HG02884 (cell line): ENCODE results near the gene APOM.
A peak's percentile ranks its signal among the peaks of the same experiment; 100 is the strongest.

ENCODE experiments used
- ATAC-seq: cut with Tn5 transposase; IDR thresholded peaks from one replicate; pipeline ENCODE4 v1.9.1; 2021; ENCODE audit warnings: mild to moderate bottlenecking, moderate library complexity; ENCODE audit not compliant: unreplicated experiment

Gene APOM

DNA sequence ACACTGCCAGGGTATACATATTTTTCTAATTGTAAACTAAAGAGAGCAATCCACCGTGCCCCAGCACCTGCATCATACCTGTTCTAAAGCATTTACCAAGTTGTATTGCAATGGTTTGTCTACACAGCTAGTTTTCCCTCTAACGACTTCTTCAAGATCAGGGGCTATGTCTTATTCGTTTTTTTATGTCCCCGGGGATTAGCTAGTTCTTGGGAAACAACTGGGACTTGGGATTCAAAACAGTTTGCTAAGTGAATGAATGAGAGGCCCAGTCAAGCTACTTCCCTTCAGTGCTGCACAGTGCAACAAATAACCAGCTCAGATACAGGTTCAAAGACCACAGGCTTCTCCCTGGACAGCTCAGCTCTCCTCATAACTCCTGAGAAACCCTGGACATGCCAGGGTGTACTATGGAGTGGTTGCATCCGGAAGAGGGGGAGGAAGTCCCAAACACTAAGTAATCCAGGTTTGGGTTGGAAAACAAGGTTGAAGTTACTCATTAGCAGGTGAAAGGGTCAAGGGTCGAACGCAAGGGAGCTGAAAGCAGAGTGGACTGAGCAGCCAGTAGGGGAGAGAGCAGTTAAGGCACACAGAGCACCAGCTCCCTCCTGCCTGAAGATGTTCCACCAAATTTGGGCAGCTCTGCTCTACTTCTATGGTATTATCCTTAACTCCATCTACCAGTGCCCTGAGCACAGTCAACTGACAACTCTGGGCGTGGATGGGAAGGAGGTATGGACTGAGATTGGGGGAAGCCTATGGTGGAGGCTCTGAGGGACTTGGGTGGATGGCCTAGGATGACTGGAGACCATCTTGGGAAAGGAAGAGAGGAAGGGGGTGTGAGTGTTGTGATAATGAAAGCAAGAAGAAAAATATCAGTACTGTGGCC lies at the start of gene APOM:
Gene APOM (plus strand): TSS at position 546 of the 889 bp plus-strand sequence. CDS start 73 bp downstream, at position 619.
- no peak for ATAC-seq

DNA sequence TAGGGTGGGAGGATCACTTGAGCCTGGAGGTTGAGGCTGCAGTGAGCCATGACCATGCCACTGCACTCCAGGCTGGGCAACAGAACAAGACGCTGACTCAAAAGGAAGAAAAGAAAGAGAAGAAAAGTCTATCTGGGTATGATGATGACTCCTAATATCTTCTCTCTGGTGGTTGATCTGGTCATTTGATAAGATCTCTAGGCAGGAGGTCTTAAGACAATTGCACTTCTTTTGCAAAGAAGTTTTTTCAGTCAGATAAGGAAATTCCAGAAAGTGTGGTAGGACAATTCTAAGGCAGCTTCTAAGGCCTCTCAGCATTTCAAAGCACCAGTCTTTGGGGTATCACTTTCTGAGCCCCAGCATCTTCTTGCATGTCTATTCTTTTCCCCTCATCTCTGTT lies 48.4 kb upstream of the APOM start:
- no peak for ATAC-seq

DNA sequence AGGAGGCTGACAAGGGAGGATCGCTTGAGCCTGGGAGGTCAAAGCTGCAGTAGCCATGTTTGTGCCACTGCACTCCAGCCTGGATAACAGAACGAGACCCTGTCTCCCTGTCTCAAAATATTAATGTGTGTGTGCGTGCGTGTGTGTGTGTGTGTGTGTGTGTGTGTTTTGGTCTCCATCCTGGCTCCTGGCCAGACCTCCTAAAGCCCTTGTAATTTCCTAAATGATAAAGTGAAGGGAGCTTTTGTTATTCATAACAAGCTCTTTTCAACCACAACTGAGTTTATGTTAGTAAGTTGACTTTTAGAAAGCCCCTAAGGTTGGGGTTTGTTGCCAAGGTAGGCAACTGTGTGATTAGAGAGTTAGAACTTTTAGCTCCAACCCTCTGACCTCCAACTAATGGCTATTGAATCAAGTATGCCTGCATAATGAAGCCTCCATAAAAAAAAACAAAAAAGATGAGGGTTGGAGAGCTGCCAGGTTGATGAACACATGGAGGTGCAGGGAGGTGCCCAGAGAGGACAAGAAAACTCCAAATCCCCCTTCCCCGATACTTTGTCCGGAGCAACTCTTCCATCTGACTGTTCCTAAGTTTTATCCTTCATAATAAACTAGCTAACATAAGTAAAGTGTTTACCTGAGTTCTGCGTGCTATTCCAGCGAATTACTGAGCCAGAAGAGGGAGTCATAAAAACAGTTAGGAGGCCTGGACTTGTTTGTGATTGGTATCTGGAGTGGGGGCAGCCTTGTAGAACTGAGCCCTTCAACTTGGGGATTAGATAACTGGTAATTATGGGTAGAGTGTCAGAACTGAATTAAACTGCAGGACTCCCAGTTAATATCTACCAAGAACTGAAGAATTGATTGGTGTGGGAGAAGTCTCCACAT lies 45.9 kb upstream of the APOM start:
- no peak for ATAC-seq

DNA sequence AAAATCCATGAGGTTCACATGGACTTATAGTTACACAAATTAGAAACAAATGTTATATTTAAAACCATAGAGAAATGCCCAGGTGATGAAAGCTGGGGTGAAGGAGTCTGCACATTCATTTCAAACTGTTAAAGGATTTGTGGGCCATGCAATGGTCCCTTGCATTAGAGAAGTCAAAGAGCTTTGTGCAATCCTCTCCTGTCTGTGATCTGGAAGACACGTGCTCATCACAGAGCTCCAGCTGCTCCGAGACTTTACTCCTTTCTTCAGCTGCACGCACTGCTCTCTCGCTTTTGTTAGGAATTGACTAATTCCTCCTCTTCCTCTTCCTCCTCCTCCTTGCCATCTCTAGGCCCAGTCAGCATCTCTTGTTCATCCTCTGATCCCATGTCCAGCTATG lies 44.7 kb upstream of the APOM start:
- ATAC-seq: no peak

DNA sequence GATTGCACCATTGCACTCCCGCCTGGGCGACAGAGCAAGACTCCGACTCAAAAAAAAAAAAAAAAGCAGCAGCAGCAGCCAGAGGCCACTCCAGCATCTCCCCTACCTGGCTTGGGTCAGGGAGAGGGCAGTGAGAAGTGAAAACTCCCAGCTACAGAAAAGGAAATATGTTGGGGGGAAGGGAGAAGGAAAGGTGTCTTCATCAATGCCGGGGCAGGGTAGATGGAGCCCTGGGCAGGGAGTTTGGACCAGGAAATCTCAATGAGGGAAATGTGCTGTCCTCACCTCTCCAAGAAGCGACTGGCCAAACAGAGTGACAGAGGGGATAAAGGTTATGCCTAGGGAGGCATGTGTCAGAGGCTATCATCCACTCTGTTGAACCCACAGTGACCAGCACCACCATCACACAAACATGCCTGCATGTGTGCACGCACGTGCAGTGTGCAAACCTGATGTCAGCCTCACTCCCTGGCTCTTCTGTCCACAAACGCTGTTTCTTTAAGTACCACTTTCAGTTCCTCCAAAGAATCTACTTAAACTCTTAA lies 41.5 kb upstream of the APOM start:
- ATAC-seq: no peak

DNA sequence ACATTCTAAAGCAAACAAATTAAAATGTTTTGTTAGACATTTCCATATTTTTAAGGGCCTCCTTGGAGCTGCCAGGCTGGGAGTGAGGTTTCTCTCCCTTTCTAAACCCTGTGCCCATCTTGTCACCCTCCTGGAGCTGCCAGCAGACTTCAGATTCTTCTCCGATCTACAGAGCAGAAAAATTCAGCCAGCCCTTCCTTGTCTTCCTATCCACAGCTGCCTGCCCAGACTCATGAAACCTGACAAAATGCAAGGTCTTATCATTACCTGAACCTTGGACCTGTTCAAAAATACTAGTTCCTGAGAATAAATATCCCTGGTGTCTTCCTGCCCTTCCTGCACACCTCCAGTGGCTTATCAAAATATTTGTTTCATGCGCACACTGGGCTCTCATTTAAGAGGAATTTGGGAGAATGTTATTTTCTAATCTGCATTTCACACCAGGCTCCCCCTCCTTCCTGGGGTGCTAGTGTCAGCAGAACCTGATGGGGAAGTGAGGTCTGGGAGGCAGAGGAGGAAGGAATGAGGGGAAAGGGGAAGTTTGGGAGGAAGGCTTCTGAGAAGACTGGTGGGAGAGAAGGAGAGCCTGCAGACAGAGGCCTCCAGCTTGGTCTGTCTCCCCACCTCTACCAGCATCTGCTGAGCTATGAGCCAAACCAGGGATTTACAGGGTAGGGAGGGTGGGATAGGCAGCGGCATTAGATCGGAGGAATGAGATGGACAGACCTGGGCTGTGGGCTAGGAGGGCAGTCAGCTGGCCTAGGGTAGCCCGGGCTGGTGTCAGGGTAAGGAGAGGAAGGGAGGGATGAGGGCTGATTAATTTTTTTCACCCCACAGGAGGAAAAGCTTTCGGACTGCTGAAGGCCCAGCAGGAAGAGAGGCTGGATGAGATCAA lies 40.8 kb upstream of the APOM start, which contains the start of gene AIF1:
Gene AIF1 (plus strand): TSS at position 551 of the 895 bp plus-strand sequence. CDS start 96 bp downstream, at position 647.
- no peak for ATAC-seq

DNA sequence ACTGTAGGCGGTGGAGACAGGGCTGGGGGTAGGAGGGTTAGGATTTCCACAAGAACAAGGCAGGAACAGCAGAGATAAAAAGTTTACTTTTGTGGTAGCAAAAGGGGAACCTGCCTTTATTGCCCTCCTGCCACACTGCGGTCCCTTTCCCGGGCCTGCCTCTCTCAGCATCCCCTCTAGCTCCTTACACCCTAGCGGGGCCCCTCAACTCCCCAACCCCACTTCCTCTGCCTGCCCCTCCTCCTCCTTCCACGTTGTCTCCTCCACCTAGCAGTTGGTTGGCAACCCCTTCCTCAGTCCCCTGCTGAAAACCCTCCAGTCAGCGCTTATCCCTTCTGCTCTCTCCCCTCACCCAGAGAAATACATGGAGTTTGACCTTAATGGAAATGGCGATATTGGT lies 39.9 kb upstream of the APOM start:
- no peak for ATAC-seq

DNA sequence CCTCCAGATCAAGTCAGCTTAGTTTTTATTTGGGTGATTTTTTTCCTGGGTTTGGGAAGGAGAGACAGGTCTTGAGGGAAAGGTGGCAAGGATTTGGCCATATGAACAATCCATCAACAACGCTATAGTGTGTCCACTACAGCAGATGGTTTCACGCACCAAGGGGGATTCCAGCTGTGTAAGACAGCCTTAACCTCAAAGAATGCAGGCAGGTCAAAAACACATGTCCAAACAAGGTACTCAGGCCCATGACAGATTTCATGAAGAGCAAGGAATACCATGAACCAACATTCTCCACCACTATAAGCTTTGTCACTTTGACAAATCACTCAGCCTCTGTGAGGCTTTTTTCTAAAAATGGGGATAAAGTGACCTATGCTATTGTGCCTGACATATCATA lies 38.7 kb upstream of the APOM start:
- ATAC-seq: no peak

DNA sequence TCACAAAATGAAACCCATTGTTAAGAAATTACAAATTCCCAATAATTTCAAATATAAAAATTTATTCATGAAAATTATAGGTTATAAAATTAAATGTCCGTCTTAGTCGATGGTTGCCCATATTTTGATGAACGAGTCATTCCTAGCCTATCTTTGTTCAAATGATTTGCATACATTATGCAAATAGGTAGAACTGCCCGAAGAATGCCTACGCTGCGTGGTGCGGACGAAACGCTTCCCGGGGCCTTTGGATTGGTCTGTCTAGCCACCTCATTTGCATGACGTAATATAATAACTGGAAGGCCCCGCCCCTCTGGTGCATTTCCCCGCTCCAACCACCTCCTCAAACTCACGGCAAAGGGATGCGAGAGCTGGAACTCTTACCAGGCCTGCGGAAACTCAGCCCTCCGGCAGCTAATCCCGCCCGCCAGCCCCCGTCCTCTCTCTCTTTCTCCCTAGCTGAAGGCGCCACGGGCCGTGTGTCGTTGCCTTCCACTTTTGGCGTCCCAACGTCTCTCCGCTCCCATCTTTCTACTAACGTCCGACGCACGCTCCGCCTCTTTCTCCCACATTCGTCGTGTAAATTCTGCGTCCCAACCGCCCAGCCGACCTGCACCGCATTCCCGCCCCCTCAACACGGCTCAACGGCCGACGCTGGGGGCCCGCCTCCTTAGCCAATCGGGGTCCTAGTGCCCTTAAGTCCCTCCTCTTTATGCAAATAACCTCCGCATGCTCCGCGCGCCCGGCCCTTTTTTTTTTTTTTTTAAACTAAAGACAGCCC lies 35.7 kb upstream of the APOM start:
- peak; percentile 70 for ATAC-seq

DNA sequence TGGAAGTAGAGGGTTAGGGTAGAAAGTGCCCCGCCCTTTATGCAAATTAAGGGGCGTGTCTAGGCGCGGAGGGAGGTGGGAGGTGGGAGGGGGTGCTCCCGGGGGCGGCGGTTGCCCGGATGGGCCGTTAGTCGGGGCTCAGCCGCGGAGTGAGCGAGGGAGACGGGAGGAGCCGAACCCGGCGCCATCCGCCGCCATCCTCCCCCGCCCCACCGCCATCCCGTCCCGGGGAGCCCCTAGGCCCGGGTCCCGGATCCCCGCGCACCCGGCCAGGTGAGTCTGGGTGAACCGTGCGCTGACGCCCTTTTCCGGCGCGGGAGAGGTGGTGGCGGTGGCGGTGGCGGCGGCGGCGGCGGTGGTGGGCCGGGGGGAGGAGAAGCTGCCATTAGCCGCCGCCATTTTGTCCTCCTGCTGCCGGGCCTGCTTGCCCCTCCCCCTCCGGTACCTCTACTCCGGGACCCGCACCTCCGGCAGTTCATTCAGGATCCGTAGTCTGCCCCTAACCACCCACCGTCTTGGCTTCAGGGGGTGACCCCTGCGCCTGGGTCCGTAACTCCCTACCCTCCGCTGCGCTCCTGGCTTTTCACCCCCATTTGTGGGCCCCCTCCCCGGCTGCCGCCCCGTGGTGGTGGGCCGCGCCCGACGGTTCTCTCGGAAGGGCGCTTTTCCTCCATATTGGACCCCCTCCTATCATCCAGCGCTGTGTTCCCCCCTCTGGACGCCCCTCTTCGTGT lies 34.9 kb upstream of the APOM start, which contains the start of gene PRRC2A:
Gene PRRC2A (plus strand): TSS at position 130 of the 734 bp plus-strand sequence. CDS start 2,075 bp downstream, outside the sequence.
- peak; percentile 20 for ATAC-seq

DNA sequence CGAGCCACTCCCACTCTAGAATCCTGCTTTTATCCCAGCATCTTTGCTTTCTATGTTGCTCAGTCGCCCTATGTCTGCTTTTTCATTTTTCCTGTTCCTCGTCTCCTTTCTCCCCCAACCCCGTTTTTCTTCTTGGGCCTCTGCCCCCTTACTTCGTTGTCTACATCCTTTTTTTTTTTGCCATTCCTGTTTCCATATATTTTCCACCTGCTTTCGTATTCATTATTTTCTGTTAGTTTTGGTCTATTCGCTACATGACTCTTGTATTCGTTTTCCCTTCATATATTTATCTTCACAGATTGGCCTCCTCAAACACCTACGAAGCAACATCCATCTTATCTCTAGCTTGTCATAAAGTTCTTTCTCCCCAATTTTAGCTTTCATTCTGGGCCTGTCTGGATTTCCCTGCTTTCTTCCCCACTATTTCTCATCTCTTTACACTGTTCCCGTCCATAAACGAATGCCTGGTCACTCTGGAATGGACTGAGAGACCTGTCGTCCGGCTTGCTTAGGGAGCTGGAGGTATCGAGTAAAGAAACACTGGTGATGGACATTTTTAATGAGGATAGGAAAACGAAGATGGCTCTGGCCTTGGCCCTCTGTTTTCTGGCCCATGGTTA lies 34.3 kb upstream of the APOM start:
- no peak for ATAC-seq

DNA sequence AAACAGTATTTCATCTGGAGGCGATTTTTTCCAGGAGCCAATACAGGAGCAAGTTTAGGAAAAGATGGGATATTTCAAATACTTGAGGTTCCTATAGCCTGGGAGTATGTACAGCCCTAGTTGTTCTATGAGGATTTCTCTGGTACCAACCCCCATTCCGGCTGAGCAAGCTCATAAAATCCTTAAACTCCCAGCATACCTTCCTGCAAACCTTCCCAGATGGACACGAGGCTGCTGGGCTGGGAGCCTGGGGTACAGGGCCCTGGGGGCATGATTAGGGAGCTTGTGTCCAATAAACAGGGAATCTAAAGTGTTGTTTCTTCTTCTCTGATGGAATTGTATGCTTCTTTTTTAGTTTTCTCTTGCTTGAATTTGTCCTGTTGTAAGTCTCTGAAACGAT lies 33.7 kb upstream of the APOM start:
- no peak for ATAC-seq

DNA sequence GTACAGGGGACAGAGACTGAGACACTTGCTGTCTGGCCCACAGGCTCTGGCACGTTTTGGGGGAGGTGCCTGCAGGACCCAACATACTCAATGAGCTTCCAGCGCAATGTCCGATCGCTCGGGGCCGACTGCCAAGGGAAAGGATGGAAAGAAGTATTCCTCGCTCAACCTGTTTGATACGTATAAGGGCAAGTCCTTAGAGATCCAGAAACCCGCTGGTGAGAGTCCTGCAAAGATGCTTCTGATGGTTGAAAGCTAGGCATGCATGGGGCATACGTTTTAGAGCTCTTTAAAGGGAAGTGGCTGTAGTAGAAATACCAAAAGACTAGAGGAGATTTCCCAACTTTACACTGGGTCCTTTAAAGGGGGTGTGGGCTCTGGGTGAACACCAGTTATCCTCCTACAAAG lies 33.0 kb upstream of the APOM start:
- ATAC-seq: no peak

DNA sequence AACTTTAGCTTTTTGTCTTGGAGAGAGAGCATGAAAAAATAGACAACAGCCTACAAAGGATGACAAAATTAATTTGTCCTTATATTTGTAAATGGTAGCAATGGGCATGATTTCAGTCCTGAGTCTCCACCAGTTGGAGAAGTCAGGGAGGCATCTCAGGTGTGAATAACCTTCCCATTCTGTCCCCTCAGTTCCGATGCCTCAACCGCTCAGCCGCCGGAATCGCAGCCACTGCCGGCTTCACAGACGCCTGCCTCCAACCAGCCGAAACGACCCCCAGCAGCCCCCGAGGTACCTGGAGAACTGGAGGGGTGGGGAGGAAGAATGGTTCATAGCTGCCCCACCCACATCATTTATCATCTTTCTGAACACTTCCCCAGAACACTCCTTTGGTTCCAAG lies 31.6 kb upstream of the APOM start:
- ATAC-seq: no peak

DNA sequence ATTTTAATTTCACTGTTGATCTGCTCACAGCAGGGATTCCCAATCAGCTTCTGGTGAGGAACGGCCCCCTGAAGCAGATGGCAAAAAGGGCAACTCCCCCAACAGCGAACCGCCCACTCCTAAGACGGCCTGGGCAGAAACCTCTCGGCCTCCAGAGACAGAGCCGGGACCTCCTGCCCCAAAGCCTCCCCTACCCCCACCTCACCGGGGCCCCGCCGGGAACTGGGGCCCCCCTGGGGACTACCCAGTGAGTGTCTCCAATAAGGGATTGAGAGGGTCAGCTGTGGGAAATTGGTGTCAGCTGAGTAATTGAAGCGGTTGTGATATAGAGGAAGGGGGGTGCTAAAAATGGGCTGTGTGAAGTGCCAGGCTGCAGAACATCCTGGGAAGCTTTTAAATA lies 28.7 kb upstream of the APOM start:
- no peak for ATAC-seq

DNA sequence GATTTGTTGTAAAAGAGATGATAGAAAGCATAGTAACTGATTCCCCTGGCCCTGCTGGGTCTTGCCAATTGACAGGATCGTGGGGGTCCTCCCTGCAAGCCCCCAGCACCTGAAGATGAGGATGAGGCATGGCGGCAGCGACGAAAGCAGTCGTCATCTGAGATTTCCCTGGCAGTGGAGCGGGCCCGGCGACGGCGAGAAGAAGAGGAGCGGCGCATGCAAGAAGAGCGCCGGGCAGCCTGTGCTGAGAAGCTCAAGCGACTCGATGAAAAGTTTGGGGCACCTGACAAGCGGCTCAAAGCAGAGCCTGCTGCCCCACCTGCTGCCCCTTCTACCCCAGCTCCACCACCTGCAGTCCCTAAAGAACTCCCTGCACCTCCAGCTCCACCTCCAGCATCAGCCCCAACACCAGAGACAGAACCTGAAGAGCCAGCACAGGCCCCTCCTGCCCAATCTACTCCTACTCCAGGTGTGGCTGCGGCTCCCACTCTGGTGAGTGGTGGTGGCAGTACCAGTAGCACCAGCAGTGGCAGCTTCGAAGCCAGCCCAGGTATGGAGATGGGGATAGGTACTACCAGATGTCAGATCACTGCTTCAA lies 27.9 kb upstream of the APOM start:
- no peak for ATAC-seq

DNA sequence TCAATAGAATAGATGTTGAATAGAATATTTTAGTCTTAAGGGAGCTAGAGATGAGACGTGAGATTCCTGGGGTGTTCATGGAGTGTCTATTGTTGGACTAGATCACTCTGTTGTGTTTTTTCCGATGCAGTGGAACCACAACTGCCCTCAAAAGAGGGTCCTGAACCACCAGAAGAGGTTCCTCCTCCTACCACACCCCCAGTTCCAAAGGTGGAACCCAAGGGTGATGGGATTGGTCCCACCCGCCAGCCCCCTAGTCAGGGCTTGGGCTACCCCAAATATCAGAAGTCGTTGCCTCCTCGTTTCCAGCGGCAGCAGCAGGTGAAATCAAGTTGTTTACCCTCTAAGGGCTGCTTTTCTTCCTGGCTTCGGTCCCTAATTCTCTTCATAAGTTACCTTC lies 26.7 kb upstream of the APOM start:
- ATAC-seq: no peak
